ENCODE data around the gene HDAC10.
"Not testable (repeated sequence)": the region's sequence is repeated elsewhere in the genome, so short reads cannot be mapped to it uniquely, and the experiment has no call there.

Gene HDAC10

DNA sequence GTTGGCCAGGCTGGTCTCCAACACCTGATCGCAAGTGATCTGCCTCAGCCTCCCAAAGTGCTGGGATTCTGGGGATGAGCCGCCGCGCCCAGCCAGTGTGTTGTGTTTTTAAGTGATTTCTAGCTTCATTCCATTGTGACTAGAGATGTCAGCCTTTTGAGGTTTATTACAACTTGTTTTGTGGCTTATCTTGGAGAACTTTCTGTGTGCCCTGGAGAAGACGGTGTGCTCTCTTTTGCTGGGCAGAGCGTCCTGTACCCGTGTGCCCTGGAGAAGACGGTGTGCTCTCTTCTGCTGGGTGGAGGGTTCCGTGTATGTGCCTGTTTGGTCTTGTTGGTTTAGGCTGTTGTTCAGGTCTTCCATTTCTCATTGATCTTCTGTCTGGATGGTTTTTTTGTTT is 37.8 kb downstream of the HDAC10 start:
- no peak for DNase-seq

DNA sequence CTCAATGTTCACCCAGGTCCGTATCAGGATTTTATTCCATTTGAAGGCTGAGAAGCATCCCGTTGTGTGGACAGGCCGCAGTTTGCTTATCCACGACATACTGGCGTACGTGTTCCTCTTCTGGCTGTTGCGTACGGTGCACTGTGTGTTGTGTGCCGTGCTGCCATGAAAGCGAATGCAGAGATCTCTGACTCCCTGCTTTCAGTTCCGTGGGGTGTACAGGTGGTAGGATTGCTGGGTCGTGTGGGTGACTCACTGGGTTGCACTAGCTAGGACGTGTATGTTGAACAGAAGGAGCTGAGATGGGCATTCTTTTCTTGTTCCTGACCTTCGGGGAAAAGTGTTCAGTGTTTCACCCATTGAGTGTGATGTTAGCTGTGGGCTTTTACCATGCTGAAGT is 39.9 kb downstream of the HDAC10 start:
- no peak for DNase-seq

DNA sequence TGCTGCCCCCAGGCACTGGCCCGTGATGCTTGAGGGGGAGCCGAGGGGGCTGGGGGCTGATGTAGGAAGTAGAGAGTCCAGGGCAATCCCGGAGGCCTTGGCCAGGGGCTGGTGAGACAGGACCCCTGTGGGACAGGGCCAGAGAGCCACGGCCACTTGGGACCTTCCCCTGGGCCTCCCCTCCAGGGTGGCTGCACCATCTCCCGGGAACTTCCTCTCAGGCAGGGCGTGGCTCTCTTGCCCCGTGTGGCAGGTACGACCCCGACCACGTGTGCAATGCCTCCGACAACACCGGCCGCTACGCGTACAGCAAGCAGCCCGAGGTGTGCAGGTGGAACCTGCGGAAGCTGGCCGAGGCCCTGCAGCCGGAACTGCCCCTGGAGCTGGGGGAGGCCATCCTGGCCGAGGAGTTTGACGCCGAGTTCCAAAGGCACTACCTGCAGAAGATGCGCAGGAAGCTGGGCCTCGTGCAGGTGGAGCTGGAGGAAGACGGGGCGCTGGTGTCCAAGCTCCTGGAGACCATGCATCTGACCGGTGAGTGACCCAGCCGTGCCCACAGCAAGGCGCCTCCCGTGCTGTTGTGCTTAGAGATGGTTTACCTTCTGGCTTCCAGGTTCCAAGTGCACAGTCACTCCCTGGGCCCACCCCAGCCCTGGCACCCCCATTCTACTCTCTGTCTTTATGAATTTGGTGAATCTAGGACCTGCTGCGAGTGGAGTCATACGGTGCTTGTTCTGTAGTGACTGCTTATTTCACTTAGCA is 40.5 kb downstream of the HDAC10 start:
- no peak for DNase-seq

DNA sequence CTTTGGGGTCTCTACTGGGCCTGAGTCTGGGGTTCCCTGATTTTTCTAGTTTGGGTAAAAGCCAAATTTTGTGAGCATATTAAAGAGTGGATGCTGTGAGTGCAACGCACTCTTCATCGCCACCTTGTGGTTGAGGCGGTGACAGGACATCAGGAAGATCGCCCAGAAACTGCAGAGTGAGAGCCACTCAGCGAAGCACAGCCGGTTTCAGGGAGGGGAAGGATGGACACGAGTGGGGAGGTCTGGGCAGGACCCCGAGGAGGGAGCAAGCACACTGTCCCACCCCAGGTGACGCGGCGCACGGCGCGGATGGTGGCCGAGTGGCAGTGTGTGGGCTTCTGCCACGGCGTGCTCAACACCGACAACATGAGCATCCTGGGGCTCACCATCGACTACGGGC is 41.2 kb downstream of the HDAC10 start:
- no peak for DNase-seq

GRCh38 chr22:50208939-50209892 is 41.8 kb downstream of the HDAC10 start:
- no peak for DNase-seq

DNA sequence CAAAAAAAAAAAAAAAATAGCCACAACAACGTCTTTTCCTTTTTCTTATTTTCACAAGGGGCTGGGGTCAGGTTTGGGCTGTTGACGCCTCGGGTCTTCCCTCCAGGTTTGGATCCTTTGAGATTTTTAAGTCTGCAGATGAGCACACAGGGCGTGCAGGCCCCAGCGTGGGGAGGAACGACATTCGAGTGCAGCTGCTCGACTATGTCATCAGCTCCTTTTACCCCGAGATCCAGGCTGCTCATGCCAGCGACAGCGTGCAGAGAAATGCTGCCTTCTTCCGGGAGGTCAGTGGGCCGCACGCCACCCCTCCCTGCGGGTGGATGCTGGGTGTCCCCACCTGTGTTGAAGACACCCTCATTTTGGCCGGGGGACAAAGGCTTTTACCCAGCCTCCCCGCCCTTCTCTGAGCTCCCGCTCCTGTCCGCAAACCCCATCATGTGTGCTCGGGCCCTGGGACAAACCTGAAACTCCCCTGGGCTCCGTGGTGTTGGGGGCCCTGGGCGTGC is 42.6 kb downstream of the HDAC10 start:
- no peak for DNase-seq

DNA sequence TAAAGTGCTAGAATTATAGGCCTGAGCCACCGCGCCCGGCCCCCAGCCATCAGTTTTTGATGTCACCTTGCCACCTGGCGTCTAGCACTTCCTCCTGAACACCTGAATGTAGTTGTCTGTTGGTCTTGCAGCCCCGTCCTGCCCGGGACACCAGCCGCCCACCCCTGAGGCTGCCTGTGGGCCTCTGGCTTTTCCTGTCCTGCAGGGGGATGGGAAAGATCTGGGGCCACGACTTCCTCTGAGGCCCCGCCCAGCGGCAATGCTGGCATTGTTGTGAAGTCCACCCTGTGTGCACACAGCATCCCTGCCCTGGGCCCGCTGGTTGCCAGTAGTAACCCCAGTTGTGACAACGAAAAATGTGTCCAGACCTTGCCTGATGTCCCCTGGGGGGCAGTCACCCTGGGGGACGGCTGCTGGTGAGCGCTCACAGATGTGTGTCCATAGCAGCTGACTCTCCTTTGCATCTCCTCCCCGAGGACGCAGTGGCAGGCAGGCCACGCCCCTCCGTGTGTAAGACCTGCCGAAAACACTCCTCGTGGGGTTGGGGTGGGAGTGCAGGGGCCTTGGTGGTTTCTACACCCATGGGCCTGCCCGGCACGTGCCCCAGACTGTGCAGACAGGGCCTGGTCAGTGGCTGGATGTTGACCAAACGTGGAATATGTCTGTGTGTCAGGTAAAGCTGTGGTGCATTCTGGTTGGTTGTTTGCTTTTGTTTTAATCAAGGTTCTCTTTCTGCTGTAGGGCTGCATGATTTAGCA is 43.5 kb downstream of the HDAC10 start:
- DNase-seq, result no peak

- peak; percentile 87 for DNase-seq
These were observed 44.5 kb downstream of the HDAC10 start for GRCh38 chr22:50206599-50206998.

GRCh38 chr22:50205781-50206569 is 45.1 kb downstream of the HDAC10 start:
- DNase-seq, result no peak

GRCh38 chr22:50204998-50205397 is 46.1 kb downstream of the HDAC10 start:
- not testable (repeated sequence) for DNase-seq

DNA sequence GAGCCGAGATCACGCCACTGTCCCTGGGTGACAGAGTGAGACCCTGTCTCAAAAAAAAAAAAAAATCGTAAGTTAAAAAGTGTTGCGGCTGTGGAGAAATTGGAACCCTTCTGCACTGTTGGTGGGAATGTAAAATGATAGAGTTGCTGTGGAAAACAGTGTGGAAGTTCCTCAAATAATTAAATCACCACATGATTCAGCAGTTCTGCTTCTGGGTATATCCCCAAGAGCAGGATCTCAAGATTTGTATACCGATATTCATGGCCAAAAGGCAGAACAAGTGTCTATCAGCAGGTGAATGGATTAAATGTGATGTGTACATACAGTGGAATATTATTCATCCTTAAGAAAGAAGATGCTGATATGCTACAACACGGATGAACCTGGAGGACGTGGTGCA is 46.5 kb downstream of the HDAC10 start:
- DNase-seq, result no peak

- no peak for DNase-seq
These were observed 47.8 kb downstream of the HDAC10 start for GRCh38 chr22:50203288-50203687.

GRCh38 chr22:50202130-50202666 is 48.9 kb downstream of the HDAC10 start:
- DNase-seq, result no peak

GRCh38 chr22:50201191-50202129 is 49.6 kb downstream of the HDAC10 start:
- no peak for DNase-seq

- peak; percentile 94 for DNase-seq
These were observed 50.4 kb downstream of the HDAC10 start, which contains the start of gene SELENOO for GRCh38 chr22:50200461-50201190. Gene SELENOO, plus strand, starts transcription at chr22:50201011. Its CDS starts 26 bp downstream, at chr22:50201037.

DNA sequence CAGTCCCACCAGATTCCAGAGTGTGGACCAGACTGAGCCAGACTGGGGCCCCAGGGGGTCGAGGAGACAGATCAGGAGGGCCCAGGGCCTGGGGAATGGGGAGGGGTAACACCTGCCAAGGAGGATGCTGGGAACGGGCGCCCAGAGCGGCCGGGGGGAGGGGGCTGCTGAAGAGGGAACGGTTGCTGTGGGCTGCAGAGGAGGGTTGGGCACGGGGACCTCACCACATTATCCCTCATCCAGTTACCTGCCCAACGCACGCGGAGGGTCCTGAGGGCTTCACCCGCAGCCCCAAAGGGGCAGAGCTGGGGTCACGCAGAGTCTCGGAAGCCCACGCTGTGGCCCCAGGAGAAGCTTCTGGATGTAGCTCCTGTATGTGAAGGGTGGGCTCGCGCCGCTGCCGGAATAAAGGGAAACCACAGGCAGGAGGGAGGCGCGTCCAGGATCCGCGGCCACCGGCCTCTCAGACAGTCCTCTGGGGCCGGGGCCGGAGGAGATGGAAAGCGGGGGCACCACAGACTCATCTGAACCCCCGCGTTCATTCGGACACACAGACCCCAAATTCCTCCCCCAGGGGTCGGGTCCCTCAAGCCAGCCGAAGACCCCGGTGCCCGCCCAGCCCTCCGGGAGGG is 51.1 kb downstream of the HDAC10 start:
- DNase-seq, result no peak

GRCh38 chr22:50199251-50199721 is 51.8 kb downstream of the HDAC10 start:
- DNase-seq, result no peak

GRCh38 chr22:50198624-50199017 is 52.4 kb downstream of the HDAC10 start:
- no peak for DNase-seq

Measured in islet precursor cell (in vitro differentiated cells).